GM12874 (cell line): ENCODE data around the gene MAGEB1.

ENCODE experiments used
- TF ChIP-seq, protein P1 (sequence below): IDR thresholded peaks from 2 replicates; pipeline ENCODE4 v1.5.1; 2011; ENCODE audit warnings: low read depth, mild to moderate bottlenecking, control low read depth, low read length, moderate library complexity; ENCODE audit not compliant: insufficient read depth

MAGEB1 gene, protein sequence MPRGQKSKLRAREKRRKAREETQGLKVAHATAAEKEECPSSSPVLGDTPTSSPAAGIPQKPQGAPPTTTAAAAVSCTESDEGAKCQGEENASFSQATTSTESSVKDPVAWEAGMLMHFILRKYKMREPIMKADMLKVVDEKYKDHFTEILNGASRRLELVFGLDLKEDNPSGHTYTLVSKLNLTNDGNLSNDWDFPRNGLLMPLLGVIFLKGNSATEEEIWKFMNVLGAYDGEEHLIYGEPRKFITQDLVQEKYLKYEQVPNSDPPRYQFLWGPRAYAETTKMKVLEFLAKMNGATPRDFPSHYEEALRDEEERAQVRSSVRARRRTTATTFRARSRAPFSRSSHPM

DNA sequence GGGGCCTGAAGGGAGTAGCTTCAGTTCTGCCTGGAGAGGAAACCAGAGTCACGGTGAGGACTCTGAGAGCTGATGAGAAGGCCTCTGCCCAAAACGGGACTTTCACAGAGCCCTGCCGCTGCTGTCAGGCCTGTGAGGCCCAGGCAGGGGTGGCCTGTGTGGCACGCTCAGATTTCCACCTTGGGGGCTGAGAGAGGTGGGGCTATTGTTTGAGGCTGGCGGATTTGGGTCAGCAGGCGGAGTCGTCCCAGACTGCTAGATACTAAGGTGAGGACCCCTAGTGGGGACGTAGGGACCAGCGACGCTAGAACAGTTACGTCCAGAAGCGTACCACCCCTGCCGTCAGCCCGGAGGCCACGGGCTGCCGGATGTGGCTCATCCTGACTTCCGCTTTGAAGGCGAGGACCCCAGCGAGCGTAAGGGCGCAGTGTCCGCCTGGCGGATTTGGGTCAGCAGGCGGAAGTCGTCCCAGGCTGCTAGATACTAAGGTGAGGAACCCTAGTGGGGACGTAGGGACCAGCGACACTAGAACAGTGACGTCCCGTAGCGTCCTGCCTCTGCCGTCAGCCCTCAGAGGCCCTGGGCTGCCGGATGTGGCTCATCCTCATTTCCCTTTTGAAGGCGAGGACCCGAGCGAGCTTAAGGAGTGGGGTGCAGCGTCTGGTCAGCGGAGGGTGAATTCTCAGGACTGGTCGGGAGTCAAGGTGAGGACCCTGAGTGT is at the start of gene MAGEB1:
MAGEB1 (plus strand) TSS at position 378 of the 721 bp plus-strand sequence. CDS start 3,348 bp downstream, outside the sequence.
- TF ChIP-seq, protein P1, sequence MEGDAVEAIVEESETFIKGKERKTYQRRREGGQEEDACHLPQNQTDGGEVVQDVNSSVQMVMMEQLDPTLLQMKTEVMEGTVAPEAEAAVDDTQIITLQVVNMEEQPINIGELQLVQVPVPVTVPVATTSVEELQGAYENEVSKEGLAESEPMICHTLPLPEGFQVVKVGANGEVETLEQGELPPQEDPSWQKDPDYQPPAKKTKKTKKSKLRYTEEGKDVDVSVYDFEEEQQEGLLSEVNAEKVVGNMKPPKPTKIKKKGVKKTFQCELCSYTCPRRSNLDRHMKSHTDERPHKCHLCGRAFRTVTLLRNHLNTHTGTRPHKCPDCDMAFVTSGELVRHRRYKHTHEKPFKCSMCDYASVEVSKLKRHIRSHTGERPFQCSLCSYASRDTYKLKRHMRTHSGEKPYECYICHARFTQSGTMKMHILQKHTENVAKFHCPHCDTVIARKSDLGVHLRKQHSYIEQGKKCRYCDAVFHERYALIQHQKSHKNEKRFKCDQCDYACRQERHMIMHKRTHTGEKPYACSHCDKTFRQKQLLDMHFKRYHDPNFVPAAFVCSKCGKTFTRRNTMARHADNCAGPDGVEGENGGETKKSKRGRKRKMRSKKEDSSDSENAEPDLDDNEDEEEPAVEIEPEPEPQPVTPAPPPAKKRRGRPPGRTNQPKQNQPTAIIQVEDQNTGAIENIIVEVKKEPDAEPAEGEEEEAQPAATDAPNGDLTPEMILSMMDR, result no peak

DNA sequence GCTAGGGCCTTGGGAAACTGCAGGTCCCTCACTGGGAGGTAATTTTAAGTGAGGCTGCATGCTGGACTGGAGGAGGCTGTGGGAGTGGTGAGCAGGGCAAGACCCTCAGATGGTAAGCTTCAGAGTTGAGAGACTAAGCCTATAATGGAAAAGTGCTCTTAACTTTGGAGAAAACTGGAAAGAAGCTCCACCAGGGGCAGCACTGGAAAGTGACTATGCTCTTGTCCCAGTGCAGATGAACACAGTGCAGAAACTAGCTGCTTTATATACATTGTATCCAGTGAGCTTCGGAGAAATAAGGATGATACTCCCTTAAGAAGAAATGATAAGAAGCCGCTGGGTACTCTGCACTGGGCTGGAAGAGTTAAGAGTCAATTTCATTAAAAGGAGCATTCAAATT is 34.8 kb upstream of the MAGEB1 start:
- TF ChIP-seq, protein P1, result no peak

DNA sequence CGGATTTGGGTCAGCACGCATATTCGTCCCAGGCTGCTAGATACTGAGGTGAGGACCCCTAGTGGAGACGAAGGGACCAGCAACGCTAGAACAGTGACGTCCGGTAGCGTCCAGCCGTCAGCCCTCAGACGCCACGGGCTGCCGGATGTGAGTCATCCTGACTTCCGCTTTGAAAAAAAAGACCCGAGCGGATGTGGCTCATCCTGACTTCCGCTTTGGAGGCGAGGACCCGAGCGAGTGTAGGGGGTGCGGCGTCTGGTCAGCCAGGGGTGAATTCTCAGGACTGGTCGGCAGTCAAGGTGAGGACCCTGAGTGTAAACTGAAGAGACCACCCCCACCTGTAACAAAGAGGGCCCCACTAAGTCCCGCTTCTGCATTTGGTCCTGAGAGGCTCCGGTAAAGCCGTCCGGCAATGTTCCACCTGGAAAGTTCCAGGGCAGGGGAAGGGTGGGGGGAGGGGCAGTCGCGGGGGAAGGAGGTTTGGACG is 31.5 kb upstream of the MAGEB1 start, which contains the start of gene MAGEB2:
MAGEB2 (plus strand) TSS at position 207 of the 487 bp plus-strand sequence. CDS start 3,018 bp downstream, outside the sequence.
- TF ChIP-seq, protein P1, result 0 out of 2 replicates have a peak, but pooled peaks have one; percentile 12

DNA sequence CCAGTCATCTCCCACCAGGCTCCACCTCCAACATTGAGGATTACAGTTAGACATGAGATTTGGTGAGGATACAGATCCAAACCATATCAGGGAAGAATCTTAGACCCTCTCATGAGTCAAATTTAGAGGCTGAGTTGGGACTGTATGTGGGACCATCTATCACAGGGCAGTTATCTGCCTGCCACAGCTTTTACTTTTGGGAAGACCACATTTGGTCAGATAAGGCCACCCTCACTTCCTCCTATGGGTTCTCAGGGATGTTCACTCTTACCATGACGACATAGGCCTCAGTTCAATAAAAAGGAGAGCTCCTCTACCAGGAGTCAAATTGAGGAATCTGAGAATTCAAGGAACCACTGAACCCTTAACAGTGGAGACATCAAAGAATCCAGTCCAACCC is 29.5 kb upstream of the MAGEB1 start:
- TF ChIP-seq, protein P1, result no peak

DNA sequence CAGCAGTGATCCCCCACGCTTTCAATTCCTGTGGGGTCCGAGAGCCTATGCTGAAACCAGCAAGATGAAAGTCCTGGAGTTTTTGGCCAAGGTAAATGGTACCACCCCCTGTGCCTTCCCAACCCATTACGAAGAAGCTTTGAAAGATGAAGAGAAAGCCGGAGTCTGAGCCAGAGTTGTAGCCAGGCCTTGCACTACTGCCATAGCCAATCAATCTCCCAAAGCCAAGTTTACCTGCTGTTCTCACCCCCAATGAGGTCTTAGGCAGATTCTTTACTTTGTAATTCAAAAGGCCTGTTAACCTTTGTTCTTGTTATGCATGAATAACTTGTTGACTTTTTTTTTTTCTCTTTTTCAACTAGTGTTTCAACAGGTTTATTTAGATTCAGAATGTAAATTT is 27.6 kb upstream of the MAGEB1 start:
- TF ChIP-seq, protein P1, result no peak

DNA sequence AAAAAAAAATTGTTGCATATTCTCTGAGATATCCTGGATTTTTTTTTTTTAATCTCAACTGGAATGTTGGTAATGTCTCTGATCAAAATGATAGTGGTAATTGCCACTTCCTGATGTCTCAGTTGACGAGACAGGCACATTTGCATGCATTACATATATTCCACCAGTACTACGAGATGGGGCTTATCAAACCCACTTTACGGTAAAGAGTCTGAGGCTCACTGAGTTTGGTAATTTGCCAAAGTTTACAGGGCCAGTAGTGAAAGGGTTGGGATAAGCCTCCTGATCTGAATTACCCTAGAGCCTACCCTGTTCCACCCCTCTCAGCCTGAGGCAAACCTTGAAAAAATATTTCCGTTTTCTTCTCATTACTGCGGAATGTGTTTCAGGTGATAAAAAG is 26.3 kb upstream of the MAGEB1 start:
- TF ChIP-seq, protein P1, result no peak

DNA sequence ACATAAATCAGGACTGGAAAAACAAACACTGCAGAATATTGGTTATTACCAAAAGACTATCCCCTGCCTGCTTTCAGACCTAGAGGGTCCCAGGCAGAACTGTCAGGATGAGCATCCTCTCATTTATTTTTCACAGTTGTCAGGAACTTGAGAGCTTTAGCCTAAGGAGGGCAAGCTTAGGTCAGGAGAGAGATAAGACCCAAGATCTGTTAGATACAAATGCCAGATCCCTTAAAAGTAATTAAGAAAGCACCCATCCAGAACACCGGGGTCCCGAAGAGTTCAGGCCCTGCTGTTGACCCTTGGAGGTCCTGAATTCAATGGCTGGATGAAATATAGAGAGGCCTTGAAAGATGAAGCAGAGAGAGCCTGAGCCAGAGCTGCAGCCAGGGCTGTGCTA is 22.4 kb upstream of the MAGEB1 start:
- TF ChIP-seq, protein P1, result no peak
